OCI-LY3 (cell line): ENCODE data around the gene CENPL.

ENCODE experiments used
- EZH2phosphoT487 ChIP-seq: fragments of 200-600 bp; shearing (Covaris generic); IDR thresholded peaks from 2 replicates; pipeline ENCODE4 v1.6.1; 2018; ENCODE audit warnings: antibody characterized with exemption, mixed run types, low read depth
- TF ChIP-seq, protein P1 (sequence below): fragments of 200-600, 300-600 bp; sonication (generic); IDR thresholded peaks from 2 replicates; pipeline ENCODE4 v1.5.1; 2014; ENCODE audit warnings: antibody characterized with exemption, low read length, low read depth

DNA sequence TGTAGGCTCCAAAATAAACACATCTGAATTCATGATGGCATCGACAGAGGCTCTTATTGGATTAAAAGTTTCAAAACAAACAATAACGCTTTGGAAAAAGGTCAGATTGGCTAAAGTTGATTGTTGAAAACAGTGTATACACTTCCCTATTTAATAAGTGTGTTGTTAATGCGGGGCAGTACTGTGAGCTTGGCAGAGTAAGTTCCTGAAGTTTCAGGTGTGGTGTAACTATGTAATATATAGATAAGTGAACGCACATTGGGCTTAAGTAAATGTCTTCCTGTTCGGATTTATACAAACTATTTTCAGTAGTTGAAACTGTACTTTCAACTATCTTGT is 44.3 kb upstream of the CENPL start:
- TF ChIP-seq, protein P1, sequence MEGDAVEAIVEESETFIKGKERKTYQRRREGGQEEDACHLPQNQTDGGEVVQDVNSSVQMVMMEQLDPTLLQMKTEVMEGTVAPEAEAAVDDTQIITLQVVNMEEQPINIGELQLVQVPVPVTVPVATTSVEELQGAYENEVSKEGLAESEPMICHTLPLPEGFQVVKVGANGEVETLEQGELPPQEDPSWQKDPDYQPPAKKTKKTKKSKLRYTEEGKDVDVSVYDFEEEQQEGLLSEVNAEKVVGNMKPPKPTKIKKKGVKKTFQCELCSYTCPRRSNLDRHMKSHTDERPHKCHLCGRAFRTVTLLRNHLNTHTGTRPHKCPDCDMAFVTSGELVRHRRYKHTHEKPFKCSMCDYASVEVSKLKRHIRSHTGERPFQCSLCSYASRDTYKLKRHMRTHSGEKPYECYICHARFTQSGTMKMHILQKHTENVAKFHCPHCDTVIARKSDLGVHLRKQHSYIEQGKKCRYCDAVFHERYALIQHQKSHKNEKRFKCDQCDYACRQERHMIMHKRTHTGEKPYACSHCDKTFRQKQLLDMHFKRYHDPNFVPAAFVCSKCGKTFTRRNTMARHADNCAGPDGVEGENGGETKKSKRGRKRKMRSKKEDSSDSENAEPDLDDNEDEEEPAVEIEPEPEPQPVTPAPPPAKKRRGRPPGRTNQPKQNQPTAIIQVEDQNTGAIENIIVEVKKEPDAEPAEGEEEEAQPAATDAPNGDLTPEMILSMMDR: no peak
- no peak for TF ChIP-seq EZH2phosphoT487
